ENCODE results near the gene HSPA9.
A peak's percentile ranks its signal among the peaks of the same experiment; 100 is the strongest.

Gene HSPA9

DNA sequence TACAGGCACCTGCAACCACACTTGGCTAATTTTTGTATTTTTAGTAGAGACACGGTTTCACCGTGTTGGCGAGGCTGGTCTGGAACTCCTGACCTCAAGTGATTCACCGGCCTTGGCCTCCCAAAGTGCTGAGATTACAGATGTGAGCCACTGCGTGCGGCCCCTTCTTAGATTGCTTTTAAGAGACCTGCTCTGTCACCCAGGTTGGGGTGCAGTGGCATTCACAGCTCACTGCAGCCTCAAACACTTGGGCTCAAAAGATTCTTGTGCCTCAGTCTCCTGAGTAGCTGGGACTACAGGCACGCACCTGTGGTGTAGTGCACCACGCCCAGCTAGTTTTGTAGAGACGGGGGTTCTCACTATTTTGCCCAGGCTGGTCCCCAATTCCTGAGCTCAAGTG lies 11.0 kb downstream of the HSPA9 start:
- DNase-seq = no peak

DNA sequence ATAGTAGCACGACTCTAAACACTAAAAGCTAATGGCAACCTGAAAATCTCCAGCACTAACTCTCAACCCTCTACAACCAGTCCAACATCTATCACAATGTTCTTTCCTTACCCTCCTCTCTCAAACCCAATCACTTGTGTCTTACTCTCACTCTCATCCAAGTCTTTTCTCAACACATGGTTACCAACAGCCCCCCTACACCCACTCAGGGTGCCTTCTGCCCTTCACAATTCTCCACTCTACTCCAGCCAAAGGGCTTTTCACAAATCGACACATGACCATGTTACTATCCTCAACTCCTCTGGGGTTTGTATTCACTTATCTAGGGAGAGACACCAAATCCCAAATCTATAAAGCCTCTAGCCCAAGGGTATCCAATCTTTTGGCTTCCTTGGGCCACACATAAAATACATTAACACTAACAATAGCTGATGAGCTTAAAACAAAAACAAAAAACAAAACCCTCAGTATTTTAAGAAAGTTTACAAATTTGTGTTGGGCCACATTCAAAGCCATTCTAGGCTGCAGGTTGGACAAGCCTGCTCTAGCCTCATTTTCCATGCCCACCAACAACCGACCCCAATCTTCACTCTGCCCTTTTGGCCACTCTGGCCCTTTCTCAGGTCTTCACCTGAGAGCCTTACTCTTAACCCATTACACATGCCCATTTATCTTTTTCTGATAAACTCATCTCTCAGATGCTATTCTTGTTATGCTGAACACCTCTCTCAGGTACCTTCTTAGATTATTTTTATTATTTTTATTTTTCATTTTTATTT lies 11.7 kb downstream of the HSPA9 start:
- no peak for DNase-seq

DNA sequence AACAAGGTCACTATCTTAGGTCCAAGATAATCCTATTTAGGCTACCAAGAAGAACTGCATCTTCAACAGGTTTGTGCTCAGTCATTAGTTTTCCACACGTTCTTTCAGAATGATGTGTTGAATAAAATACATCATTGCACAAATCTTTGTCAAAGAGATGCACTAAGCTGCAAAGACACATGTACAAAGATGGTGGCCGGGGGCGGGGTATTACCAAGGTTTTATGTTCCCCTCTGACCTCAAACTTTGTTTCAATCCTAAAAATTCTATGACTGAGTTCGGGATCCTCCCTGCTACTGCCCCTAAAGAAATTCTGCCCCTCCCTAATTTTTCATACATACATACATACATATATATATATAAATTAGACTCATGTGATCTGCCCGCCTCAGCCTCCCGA lies 14.2 kb downstream of the HSPA9 start:
- DNase-seq = no peak

DNA sequence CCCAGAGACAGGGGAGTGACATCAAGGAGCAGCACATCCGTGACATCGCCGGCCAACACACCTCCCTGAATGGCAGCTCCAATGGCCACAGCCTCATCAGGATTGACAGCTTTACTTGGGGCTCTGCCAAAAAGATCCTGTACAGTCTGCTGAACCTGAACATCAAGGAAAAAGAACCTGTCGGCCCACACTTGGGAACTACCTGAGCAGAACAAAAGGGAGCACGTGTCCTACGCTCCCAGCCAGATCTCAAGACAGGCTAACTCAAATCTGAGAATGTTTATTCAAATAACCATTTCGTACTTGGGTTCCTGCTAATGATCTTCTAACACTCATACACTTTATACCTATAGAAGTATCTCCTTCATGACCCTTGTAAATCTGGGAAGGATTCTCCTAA lies 15.3 kb downstream of the HSPA9 start:
- DNase-seq = no peak

DNA sequence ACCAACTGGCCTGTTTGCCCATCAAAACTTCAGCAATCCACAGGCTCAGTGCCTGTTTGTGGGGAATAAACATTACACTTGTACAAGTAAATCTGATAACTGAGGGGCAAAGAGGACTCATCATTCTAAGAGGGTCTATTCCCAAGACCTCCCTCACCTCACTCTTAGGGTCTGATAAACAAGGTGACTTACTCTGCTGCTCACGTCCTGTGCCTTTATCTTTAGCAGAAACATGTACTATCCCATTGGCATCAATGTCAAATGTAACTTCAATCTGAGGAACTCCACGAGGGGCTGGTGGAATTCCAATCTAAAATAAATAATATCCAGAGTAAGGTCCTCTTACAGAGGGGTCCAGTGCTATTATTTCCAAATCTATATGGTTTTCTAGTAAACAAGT lies 17.5 kb downstream of the HSPA9 start:
- DNase-seq = no peak

DNA sequence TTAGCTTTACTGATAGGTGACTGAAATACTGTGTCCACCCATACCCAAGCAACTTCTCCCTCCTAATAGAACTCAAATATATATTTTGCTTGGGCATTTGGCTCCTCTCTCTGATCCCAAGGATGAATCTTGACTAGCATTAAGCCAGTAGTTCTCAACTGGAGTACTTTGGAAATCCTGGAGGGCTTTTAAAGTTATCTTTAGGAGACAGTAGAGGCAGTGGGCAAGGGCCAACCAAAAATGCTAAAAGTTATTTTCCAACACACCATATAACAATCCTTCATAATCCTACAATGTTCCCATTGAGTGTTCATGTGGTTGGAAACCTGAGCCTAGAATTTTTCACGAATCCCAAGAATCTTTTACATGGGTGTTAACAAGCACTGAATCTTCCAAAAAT lies 21.1 kb downstream of the HSPA9 start:
- no peak for DNase-seq

DNA sequence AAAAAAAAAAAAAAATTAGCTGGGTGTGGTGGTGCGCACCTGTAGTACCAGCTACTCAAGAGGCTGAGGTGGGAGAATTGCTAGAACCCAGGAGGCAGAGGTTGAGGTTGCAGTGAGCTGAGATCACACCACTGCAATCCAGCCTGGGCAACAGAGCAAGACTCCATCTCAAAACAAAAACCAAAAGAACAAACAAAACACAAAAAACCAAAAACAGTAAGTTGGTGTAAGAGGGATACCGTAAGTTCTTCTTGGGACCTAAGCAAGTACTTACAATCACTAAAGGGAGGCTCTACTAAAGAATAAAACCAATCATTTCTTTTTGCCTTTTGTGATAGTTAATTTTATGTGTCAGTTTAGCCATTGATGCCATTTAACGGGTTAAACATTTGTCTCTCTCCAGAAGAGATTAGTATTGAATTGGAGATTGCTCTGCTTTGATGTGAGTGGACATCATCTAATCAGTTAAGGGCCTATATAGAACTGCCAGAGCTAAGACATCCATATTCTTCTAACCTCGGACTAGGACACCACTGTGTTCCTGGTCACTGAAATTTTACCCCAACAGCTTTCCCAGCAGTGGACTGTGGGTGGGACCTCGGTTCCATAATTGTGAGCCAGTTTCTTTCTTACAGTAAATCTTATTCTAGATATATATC lies 21.6 kb downstream of the HSPA9 start:
- no peak for DNase-seq

DNA sequence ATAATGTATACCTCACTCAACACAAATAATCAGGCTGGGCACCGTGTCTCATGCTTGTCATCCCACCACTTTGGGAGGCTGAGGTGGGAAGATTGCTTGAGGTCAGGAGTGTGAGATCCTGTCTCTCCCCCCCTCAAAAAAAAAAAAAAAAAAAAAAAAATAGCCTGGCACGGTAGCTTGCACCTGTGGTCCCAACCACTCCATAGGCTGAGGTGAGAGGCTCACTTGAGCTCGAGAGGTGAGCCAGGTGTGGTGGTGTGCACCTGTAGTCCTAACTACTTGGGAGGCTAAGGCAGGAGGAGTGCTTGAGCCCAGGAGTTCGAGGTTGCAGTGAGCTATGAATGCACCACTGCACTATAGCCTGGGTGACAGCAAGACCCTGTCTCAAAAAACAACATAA lies 22.5 kb downstream of the HSPA9 start:
- no peak for DNase-seq

DNA sequence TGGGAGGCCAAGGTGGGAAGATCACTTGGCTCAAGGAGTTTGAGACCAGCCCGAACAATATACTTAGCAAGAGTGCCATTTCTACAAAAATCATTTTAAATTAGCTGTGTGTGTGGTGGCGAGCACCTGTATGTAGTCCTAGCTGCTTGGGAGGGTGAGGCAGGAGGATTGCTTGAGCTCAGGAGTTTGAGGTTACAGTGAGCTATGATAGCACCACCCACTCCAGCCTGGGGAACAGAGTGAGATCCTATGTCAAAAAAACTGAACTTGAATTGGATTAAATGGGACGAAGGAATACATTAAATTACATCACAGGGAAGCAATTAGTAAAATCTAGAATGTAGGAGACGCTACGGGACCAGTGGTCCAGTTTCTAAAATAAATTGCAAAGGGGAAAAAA lies 25.8 kb downstream of the HSPA9 start:
- DNase-seq = no peak

DNA sequence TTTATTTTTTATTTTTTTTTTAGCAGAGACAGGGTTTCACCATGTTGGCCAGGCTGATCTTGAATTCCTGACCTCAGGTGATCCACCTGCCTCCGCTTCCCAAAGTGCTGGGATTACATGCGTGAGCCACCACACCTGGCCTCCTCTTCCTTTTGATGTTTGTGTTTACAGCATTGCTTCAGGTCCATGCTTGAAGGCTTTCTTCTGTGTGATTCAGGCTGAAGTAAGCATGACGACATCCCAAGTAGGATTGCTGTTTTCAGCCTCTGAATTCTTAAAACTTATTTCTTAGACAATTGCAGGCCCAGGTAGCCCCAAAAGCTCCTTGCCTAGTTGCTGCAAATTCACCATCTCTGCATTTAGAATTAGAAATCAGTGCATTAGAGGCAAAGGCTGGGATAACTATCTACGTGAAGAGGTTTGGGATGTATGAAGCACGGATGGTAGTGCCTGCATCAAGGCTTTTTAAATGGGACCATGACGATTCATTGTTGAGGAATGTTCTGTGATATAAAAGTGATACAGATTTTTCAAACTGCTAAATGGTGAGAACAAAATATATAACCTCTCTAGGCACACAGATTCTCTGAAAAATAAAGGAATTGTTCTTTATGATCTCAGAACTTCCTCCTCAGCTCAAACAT lies 29.2 kb downstream of the HSPA9 start:
- no peak for DNase-seq

DNA sequence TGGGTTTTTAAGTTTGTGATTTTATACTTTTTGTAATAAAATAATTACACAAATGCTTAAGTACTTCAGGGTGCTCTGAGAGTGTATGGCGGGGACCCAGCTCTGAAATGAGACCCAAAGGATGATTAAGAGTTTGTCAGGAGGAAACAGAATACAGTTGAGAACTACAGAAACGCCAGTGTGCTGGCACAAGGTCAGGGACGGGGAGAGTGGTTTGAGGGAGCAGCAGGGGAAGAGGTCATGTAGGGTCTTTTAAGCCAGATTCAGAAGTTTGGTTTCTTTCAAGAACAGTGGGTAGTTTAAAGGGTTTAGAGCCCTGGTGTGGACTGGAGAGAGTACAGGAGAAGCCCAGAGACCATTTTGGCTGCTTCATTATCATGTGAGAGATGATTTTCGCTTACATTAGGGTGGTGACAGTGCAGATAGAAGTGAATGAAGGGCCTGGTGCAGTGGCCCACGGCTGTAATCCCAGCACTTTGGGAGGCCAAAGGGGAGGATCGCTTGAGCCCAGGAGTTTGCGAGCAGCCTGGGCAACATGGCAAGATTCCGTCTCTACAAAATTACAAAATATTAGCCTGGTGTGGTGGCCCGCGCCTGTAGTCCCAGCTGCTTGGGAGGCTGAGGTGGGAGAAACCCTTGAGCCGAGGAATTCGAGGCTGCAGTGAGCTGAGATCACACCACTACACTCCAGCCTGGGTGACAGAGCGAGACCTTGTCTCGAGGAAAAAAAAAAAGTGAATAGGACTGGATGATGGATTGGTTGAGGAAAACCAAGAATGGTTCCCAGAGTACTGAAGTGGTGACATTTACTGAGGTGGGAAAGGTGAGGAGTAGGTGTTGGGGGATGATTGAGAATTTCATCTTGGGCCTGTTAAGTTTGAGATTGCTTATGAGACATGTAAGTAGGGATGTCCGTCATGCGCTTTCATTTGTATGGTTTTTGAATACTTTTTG lies 30.7 kb downstream of the HSPA9 start:
- DNase-seq = no peak

DNA sequence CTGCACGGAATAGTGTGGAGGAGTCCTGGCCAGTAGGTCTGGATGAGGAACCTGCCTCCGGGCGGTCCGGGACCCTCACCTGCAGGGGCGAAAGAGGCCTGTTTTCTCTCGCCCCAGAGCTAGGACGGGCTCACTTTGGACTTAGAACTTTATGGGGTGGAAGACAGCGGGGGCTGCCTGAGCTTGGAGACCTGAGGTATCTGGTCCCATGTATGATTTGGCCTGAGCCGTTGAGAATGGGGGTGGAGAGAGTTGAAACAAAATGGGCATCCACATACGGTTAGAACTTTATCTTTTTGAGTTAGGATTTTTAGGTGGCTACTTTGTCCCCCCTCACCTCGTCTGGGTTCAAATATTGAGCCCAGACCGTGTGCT lies 31.5 kb downstream of the HSPA9 start:
- DNase-seq = peak in 4 of 56 donors; percentile 57 to 83 (median 76)

DNA sequence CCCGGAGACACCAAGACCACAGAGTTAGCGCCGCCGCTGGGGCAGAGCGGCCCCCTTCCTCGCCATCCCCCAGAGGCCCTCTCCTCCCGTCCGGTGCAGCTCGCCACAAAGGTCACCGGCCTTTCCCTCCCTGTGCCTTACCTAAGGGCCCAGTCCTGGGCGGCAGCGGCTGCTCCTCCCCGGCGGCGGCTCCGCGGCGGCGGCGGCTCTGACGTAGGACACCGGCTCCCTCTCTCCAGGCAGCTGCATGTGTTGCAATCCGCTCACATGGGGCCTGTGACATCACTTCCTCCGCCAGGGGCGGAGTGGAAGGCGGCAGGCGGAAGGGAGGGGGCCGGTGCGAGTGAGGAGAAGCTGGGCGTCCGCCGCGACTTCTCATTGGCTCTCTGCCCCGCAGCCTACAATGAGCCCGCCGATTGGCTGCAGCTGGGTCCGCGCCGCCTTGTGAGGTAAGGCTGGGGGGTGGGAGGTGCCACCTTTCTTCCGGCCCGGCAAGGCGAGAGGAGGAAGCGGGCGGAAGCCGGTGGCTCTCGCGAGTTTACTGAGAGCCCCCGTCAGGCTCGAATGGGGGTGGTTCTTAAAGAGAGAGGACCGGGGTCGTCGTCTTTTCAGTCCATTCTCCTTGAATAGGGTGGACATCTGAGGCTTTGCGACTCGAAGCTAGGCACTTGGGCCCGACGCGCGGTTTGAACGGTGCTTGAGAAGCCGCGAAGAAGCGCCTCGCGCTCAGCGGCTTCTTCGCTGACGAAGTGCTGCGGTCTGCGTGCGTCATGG lies 32.1 kb downstream of the HSPA9 start, which contains the start of gene ETF1:
Gene ETF1, minus strand, starts transcription at position 281 of the 774 bp plus-strand sequence. CDS start 318 bp downstream, outside the sequence.
- peak; percentile 91 to 100 (median 100) for DNase-seq

DNA sequence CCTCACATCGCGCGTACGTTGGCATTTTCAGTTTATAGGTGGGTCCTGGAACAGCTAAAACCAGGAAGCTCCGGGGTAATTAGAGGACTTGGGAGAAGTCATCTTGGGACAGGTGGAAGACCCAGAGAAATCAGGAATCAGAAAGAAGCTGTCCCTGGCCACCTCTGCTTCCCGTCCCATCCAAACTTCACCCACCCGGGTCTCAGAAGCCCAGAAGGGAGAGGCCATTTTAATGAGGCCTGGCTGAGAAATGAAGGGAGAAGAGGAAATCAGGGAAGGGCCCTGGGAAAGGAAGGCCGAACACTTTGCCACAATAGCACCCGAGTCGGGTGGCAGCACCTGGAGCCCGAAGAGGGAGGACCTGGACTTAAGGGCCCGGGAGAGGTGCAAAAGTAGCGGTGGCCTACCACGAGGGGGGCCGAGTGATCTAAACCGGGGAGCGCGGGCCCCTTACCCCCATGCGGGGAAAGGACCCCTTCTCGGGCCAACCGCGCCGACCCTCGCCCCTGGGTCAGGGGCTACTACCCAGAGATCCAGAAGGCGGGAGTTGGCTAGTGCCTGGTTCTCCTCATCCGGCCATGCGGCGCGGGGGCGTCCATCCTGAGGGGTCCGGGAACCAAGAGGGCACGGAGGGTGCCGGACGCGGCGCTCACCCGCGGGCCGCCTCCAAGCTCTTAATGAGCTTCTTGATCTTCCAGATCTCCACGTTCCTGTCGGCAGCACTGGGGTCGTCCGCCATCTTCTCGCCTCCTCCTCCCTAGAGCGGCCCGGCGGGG lies 32.8 kb downstream of the HSPA9 start:
- DNase-seq = peak in 3 of 56 donors; percentile 13 to 65 (median 54)

DNA sequence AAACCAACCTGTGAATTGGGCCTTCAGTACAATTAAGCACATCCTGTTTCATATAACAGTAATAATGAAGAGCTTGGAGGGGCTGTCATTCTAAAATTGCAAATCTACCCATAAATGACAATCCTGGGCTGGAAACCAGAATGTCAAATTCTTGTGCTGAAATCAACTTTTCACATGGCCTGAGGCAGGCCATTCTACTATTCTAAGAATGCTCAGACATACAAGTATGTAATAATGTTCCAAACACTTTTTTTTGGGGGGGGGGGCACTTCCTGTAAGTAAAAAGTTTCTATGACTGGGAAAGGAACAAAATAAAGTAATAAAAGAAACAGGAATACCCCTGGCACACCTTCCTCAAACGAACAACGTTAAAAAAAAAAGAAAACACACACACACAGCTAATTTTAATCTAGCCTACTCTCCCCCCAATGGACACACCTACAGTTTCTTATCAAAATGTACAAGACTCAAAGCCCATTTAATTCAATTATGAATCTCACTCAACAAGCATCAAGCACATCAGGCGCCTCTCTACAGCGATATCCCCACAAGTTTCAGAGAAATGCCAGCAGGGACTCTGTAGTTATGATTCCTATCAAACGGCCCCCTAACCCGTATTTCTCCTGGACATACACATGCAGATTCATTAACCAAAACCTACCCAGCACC lies 33.6 kb downstream of the HSPA9 start:
- DNase-seq = no peak

DNA sequence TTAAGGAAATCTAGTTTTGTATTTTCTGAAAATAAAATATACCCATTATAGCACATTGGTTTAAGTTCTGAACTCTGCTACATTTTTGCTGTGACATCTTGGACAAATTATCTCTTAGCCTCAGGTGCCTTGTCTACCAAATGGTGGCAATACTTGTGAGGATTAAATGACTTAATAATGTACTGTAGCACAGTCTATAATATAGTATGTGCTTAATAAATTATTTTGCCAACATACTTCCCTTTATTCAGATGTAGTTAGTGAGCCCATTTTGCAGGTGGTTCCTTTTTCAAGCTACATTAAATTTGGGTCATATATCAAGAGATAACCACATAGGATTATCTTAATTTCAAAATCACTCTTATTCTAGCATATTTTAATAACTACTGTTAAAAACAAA lies 35.4 kb downstream of the HSPA9 start:
- no peak for DNase-seq

DNA sequence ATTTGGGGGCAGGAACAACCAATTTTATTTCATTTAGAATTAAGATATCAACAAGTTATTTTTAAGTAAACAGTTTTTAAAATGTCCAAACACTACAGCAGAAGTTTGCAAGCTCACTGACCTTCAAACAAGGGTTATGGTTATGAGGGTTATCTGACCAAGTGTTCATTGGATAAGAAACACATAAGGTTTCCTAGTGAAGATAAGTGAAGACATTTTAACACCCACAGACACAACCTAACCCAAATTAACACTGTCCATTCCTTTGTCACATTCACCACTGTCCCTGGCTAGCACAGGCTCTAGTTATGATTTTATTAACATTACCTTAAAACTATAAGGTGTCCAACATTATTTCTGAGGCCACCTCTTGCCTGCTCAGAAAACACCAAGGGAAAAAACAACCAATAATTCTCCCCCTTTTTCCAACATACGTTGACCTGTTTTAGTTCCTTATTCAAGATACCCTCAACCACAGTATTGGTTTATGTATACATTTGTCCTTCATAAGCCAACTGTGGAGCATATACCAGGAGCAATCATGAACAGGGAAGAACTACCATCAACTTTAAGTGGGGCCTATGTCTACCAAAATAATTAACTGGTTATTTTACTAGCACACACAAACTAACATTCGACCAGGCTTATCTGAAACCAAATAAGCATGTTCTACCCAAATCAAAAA lies 36.1 kb downstream of the HSPA9 start:
- DNase-seq = no peak

DNA sequence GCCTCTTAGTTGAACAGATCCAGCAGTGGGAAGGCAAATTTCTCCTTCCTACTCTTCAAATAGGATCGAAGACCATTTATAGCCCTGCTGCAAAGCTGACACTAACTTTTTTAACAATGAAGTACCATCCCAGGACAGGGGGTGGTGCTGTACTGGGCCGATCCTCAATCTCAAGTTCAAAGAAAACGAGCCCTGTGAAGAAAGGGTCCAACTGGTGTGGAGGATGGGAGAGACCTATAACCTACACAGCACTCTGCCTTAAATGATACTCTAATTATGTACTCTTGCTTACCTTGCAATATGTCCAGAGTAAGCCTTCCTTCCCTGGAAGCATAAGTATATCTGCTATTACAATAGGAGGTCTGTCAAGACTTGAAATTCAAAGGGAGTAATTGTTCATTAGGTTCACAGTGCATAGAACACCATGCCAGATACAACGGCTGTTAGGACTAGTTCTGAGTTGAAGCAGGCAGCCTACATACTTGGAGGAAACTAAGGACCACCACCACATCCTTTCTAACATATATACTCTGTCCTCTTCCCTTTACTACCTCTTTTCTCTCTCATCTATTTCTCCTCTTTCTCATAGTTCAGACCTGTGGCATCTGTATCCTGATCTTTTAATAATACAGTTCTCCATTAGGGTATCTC lies 38.4 kb downstream of the HSPA9 start:
- DNase-seq = no peak
